Brain microvascular endothelial cell (primary cell): ENCODE results near the gene PCNT.

Experiments used
- DNase-seq: peaks from one replicate; pipeline ENCODE4 v3.0.0-alpha.2; 2020
- H3K27ac ChIP-seq: fragments of 250-450 bp; sonication (Bioruptor Pico); 2 replicates; pipeline ENCODE4 v1.5.1; 2020; ENCODE audit warnings: mild to moderate bottlenecking, moderate library complexity
- H3K27me3 ChIP-seq: fragments of 250-450 bp; sonication (Bioruptor Pico); replicated peaks from 2 replicates; pipeline ENCODE4 v1.5.1; 2020; ENCODE audit warnings: mild to moderate bottlenecking
- H3K36me3 ChIP-seq: fragments of 250-450 bp; sonication (Bioruptor Pico); replicated peaks from 2 replicates; pipeline ENCODE4 v1.5.1; 2020; ENCODE audit warnings: mild to moderate bottlenecking
- H3K4me3 ChIP-seq: 2 replicates; pipeline ENCODE4 v1.5.1; 2011; ENCODE audit warnings: low read depth, mild to moderate bottlenecking, control low read depth, low read length, moderate library complexity
- CTCF ChIP-seq: IDR thresholded peaks from 2 replicates; pipeline ENCODE4 v1.5.1; 2011; ENCODE audit warnings: low read depth, mild to moderate bottlenecking, moderate library complexity, low read length, control low read depth, inconsistent platforms; ENCODE audit errors: missing control alignments
- in situ Hi-C: cut with HindIII; loops from 2 replicates; pipeline ENCODE4 v1.10.0; 2017; ENCODE audit warnings: low sequenced_read_pairs, low pct_ligation_motif_present

The PCNT gene

GRCh38 chr21:46393451-46393940 is 69.5 kb downstream of the PCNT start:
- TF ChIP-seq CTCF: no peak
- Histone ChIP-seq H3K36me3 (peaks cover 14% of the 10 kb centered on the region), H3K4me3 (no peak overlapping the region), H3K27me3 (no peaks in the 10 kb centered on the region), H3K27ac (no peak overlapping the region)
- in situ Hi-C loops: no loop called here
- no peak for DNase-seq

- no peak overlapping the region for H3K4me3 ChIP-seq
- H3K36me3 ChIP-seq: peaks cover 15% of the 10 kb centered on the region
- in situ Hi-C loops: no loop called here
- no peak for TF ChIP-seq CTCF
- no peak for DNase-seq
- H3K27ac ChIP-seq: no peak overlapping the region
- no peaks in the 10 kb centered on the region for H3K27me3 ChIP-seq
Observed at GRCh38 chr21:46393941-46394594, 70.1 kb downstream of the PCNT start.

GRCh38 chr21:46394595-46395104 is 70.7 kb downstream of the PCNT start:
- peaks cover 16% of the 10 kb centered on the region for H3K36me3 ChIP-seq
- DNase-seq: no peak
- in situ Hi-C loops: no loop called here

GRCh38 chr21:46397211-46397905 is 73.4 kb downstream of the PCNT start:
- in situ Hi-C loops: no loop called here
- H3K36me3 ChIP-seq: peaks cover 24% of the 10 kb centered on the region

More at GRCh38 chr21:46394595-46395104, 70.7 kb downstream of the PCNT start:
- no peak overlapping the region for H3K4me3 ChIP-seq
- no peaks in the 10 kb centered on the region for H3K27me3 ChIP-seq
- no peak overlapping the region for H3K27ac ChIP-seq
- no peak for TF ChIP-seq CTCF

GRCh38 chr21:46397993-46398392 is 74.0 kb downstream of the PCNT start:
- H3K27me3 ChIP-seq: no peaks in the 10 kb centered on the region
- H3K4me3 ChIP-seq: no peak overlapping the region
- TF ChIP-seq CTCF: no peak
- no peak for DNase-seq
- H3K36me3 ChIP-seq: peaks cover 30% of the 10 kb centered on the region
- in situ Hi-C loops: no loop called here
- H3K27ac ChIP-seq: no peak overlapping the region

More at GRCh38 chr21:46397211-46397905, 73.4 kb downstream of the PCNT start:
- no peak for DNase-seq
- no peak for TF ChIP-seq CTCF
- Histone ChIP-seq H3K27me3 (no peaks in the 10 kb centered on the region), H3K4me3 (no peak overlapping the region), H3K27ac (no peak overlapping the region)
